ENCODE results near the gene ADAMTSL3.

DNA sequence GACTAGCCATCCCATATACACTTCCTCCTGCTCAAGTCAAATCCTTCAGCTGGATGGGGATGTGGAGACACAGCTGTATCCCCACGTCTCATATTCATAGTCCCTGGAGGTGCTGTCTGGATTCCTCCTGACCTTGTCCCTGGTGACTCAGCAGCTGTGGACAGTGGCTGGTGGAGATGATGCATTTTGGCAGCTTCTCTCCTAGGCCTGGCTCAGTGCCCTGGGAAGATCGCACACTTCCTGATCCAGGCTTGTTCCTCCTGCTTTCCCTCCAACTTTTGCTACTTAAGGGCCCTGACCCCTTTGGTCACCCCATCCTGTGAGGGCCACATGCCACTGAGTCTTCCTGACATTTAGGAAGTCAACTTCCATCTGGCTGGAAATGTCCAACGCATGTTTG is 44.4 kb downstream of the ADAMTSL3 start:
- no peak for TF ChIP-seq POLR2A (IDR thresholded peaks at IDR 0.05; ENCODE audit: control extremely low read depth in 1 of 2, low read depth in 2 of 2, low read length in 2 of 2)
- TF ChIP-seq, protein P1, sequence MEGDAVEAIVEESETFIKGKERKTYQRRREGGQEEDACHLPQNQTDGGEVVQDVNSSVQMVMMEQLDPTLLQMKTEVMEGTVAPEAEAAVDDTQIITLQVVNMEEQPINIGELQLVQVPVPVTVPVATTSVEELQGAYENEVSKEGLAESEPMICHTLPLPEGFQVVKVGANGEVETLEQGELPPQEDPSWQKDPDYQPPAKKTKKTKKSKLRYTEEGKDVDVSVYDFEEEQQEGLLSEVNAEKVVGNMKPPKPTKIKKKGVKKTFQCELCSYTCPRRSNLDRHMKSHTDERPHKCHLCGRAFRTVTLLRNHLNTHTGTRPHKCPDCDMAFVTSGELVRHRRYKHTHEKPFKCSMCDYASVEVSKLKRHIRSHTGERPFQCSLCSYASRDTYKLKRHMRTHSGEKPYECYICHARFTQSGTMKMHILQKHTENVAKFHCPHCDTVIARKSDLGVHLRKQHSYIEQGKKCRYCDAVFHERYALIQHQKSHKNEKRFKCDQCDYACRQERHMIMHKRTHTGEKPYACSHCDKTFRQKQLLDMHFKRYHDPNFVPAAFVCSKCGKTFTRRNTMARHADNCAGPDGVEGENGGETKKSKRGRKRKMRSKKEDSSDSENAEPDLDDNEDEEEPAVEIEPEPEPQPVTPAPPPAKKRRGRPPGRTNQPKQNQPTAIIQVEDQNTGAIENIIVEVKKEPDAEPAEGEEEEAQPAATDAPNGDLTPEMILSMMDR (IDR thresholded peaks at IDR 0.05; ENCODE audit: control extremely low read depth in 1 of 3, insufficient read depth in 1 of 3, low read depth in 1 of 3, low read length in 3 of 3): no peak
- TF ChIP-seq EGR1 (IDR thresholded peaks at IDR 0.05; ENCODE audit: borderline replicate concordance, low read depth, low read length): no peak
